Uterus (tissue), 4 donors: Measurements from ENCODE around the gene GRM1. TPM values are rescaled to one million over a fixed set of nuclear protein-coding genes. Genes with fewer than 3 reads are reported as not detected.

Experiments
- DNase-seq, 2 donors: peaks; one replicate each; pipeline ENCODE4 v3.0.0-alpha.2; 2019 to 2020
- H3K27ac ChIP-seq, 2 donors: fragments of 200-600 bp; sonication (generic); 1 replicate in 1 of 2; 2 replicates in 1 of 2; pipeline ENCODE4 v1.5.1; 2016 to 2018
- H3K27me3 ChIP-seq, 2 donors: fragments of 200-600 bp; sonication (generic); one replicate each; pipeline ENCODE4 v1.5.1; 2018 to 2019; ENCODE audit warnings: control low read depth in 1 of 2
- H3K36me3 ChIP-seq, 2 donors: fragments of 200-600 bp; sonication (generic); one replicate each; pipeline ENCODE4 v1.5.1; 2019; ENCODE audit warnings: control low read depth in 1 of 2
- H3K4me1 ChIP-seq, 2 donors: fragments of 200-600 bp; sonication (generic); one replicate each; pipeline ENCODE4 v1.5.1; 2018 to 2019; ENCODE audit warnings: control low read depth in 1 of 2
- H3K4me3 ChIP-seq, 2 donors: fragments of 200-600 bp; sonication (generic); 1 replicate in 1 of 2; 2 replicates in 1 of 2; pipeline ENCODE4 v1.5.1; 2018 to 2019; ENCODE audit warnings: mild to moderate bottlenecking in 1 of 2
- H3K9me3 ChIP-seq, 2 donors: fragments of 200-600 bp; sonication (generic); one replicate each; pipeline ENCODE4 v1.5.1; 2019; ENCODE audit warnings: control low read depth in 1 of 2
- CTCF ChIP-seq, 4 experiments: fragments of 200-600 bp in 2 of 4; fragments of 450-650 bp in 2 of 4; sonication (generic) in 2 of 4; IDR thresholded peaks; one replicate each; pipeline ENCODE4 v1.5.1; 2016 to 2019; ENCODE audit warnings: antibody characterized with exemption in 4 of 4, mild to moderate bottlenecking in 2 of 4, moderate library complexity in 1 of 4
- POLR2A ChIP-seq, 2 donors: fragments of 450-650 bp; IDR thresholded peaks; one replicate each; pipeline ENCODE4 v1.6.1; 2016; ENCODE audit warnings: antibody characterized with exemption in 2 of 2, mild to moderate bottlenecking in 1 of 2, moderate library complexity in 1 of 2
- intact Hi-C: fragments of 100-400 bp; cut with DNase I; formaldehyde crosslinking; loops from one replicate; pipeline ENCODE4 v1.15.1; 2023; ENCODE audit warnings: low total_unique reads
- total RNA-seq, 4 donors: library from RNA; depleted of rRNA in 3 of 4; stranded (reverse); fragments of >200 nt in 3 of 4; gene quantifications; one replicate each; pipeline versions ENCODE4 v1.1.0 to v1.2.4, GENCODE V29; 2014 to 2023
- donor health status: DM: yes; HTN: yes; CAD: no.

The GRM1 gene
- total RNA-seq, 4 donors from 2014 or later = 0.07 to 0.12 TPM; not detected in 2

- no peak for TF ChIP-seq POLR2A (IDR thresholded peaks at IDR 0.05)
- TF ChIP-seq CTCF (IDR thresholded peaks at IDR 0.05) = no peak
- Histone ChIP-seq H3K9me3 (no peaks in the 10 kb centered on the region), H3K27me3 (peaks cover 0 to 21% of the 10 kb centered on the region in 2 donors), H3K4me3 (no peak overlapping the region), H3K27ac (no peak overlapping the region), H3K4me1 (no peaks in the 10 kb centered on the region), H3K36me3 (no peaks in the 10 kb centered on the region)
- no peak for DNase-seq
- intact Hi-C loops = no loop called here
Measured at GRCh38 chr6:146027586-146028251, 1.1 kb upstream of the GRM1 start.

DNA sequence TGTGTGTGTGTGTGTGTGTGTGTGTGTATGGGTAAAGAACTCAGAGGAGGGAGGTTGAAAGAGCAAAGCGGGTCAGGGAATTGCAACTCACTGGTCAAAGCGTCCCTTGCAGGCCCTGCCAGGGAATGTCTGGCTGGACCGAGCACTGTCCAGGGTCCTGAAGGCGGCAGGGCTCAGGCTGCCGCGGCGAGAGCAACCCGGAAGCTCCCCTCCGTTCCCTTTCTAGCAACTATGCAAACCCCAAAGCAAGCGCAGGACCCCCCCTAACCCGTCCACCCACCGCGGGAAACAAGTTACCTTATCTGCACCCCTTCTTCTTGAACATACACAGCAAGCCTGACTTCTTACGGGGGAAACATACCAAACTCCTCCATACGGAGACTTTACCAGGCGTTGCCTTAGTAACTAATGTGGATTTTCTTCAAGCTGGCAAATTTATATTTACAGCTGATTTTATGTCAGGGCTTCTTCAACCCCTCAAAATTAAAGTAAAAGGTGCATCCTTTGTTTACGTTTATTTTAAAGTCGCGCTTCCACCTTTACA is 538 bp upstream of the GRM1 start:
- no peaks in the 10 kb centered on the region for H3K36me3 ChIP-seq
- H3K27me3 ChIP-seq = peaks cover 0 to 21% of the 10 kb centered on the region in 2 donors
- H3K27ac ChIP-seq = no peak overlapping the region
- TF ChIP-seq CTCF (IDR thresholded peaks at IDR 0.05) (no peak), POLR2A (IDR thresholded peaks at IDR 0.05) (no peak)
- no peak overlapping the region for H3K4me3 ChIP-seq
- intact Hi-C loops = no loop called here
- no peaks in the 10 kb centered on the region for H3K4me1 ChIP-seq
- DNase-seq = peak in 1 of 2 donors; percentile 16
- H3K9me3 ChIP-seq = no peaks in the 10 kb centered on the region

DNA sequence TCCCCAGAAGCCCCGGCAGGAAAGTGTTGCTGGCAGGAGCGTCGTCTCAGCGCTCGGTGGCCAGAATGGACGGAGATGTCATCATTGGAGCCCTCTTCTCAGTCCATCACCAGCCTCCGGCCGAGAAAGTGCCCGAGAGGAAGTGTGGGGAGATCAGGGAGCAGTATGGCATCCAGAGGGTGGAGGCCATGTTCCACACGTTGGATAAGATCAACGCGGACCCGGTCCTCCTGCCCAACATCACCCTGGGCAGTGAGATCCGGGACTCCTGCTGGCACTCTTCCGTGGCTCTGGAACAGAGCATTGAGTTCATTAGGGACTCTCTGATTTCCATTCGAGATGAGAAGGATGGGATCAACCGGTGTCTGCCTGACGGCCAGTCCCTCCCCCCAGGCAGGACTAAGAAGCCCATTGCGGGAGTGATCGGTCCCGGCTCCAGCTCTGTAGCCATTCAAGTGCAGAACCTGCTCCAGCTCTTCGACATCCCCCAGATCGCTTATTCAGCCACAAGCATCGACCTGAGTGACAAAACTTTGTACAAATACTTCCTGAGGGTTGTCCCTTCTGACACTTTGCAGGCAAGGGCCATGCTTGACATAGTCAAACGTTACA is 817 bp downstream of the GRM1 start:
- no peaks in the 10 kb centered on the region for H3K4me1 ChIP-seq
- no peaks in the 10 kb centered on the region for H3K36me3 ChIP-seq
- TF ChIP-seq POLR2A (IDR thresholded peaks at IDR 0.05) = no peak
- TF ChIP-seq CTCF (IDR thresholded peaks at IDR 0.05) = no peak
- no peak overlapping the region for H3K27ac ChIP-seq
- no peaks in the 10 kb centered on the region for H3K9me3 ChIP-seq
- no peak for DNase-seq
- peaks cover 0 to 21% of the 10 kb centered on the region in 2 donors for H3K27me3 ChIP-seq
- H3K4me3 ChIP-seq = no peak overlapping the region
- intact Hi-C loops = no loop called here

GRCh38 chr6:146032387-146032786 is 3.5 kb downstream of the GRM1 start:
- Histone ChIP-seq H3K36me3 (no peaks in the 10 kb centered on the region), H3K27me3 (peaks cover 0 to 17% of the 10 kb centered on the region in 2 donors), H3K9me3 (no peaks in the 10 kb centered on the region), H3K4me3 (no peak overlapping the region), H3K4me1 (no peaks in the 10 kb centered on the region), H3K27ac (no peak overlapping the region)
- TF ChIP-seq POLR2A (IDR thresholded peaks at IDR 0.05) (no peak), CTCF (IDR thresholded peaks at IDR 0.05) (no peak)
- intact Hi-C loops = no loop called here
- DNase-seq = no peak

GRCh38 chr6:146040360-146040759 is 11.5 kb downstream of the GRM1 start:
- H3K36me3 ChIP-seq = no peaks in the 10 kb centered on the region
- H3K27me3 ChIP-seq = no peaks in the 10 kb centered on the region
- no peak for DNase-seq
- no peaks in the 10 kb centered on the region for H3K4me1 ChIP-seq
- TF ChIP-seq CTCF (IDR thresholded peaks at IDR 0.05) = no peak
- no peak for TF ChIP-seq POLR2A (IDR thresholded peaks at IDR 0.05)
- no peak overlapping the region for H3K4me3 ChIP-seq
- intact Hi-C loops = no loop called here
- H3K9me3 ChIP-seq = no peaks in the 10 kb centered on the region
- no peak overlapping the region for H3K27ac ChIP-seq
